ENCODE measurements around the gene SPRR1A. TPM values are rescaled to one million over a fixed set of nuclear protein-coding genes. Genes with fewer than 3 reads are reported as not detected.

The SPRR1A gene
- total and polyA plus RNA-seq, 12 donors: not detected

DNA sequence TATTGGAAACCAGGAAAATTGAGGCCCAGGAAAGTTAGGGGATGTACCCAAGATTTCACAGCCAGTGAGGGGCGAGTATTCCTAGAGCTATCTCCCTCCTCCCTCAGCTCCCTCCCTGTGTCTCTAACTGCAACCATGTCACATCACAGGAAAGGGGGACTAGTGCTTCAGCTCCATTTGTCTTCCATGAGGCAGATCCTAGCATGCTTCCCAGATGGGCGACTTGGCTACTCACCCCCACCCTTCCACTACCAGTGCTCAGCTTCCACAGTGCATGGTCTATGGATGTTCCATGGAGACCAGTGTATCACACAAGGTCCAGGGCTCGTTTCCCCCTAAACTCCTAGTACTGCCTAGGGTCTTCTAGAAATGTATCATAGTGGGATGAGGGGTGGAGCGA lies 18.0 kb upstream of the SPRR1A start:
- no peak overlapping the region for H3K27ac ChIP-seq
- DNase-seq (no peak), ATAC-seq (no peak)
- no peaks in the 10 kb centered on the region for H3K36me3 ChIP-seq
- peaks cover 0 to 2% (median 0%) of the 10 kb centered on the region in 11 donors for H3K9me3 ChIP-seq
- no peaks in the 10 kb centered on the region for H3K4me1 ChIP-seq
- peaks cover 0 to 7% (median 3%) of the 10 kb centered on the region in 7 donors for H3K27me3 ChIP-seq
- no peak overlapping the region for H3K4me3 ChIP-seq
- intact Hi-C loops (cut with DNase I): no loop called here
- TF ChIP-seq, protein P1, sequence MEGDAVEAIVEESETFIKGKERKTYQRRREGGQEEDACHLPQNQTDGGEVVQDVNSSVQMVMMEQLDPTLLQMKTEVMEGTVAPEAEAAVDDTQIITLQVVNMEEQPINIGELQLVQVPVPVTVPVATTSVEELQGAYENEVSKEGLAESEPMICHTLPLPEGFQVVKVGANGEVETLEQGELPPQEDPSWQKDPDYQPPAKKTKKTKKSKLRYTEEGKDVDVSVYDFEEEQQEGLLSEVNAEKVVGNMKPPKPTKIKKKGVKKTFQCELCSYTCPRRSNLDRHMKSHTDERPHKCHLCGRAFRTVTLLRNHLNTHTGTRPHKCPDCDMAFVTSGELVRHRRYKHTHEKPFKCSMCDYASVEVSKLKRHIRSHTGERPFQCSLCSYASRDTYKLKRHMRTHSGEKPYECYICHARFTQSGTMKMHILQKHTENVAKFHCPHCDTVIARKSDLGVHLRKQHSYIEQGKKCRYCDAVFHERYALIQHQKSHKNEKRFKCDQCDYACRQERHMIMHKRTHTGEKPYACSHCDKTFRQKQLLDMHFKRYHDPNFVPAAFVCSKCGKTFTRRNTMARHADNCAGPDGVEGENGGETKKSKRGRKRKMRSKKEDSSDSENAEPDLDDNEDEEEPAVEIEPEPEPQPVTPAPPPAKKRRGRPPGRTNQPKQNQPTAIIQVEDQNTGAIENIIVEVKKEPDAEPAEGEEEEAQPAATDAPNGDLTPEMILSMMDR (IDR thresholded peaks at IDR 0.05): no peak
- WGBS, 2 donors: 70 to 72% methylated on average over 4 of the region's 4 CpGs

- no peaks in the 10 kb centered on the region for H3K36me3 ChIP-seq
- peaks cover 0 to 7% (median 3%) of the 10 kb centered on the region in 7 donors for H3K27me3 ChIP-seq
- TF ChIP-seq, protein P1 (IDR thresholded peaks at IDR 0.05): no peak
- H3K4me3 ChIP-seq: no peak overlapping the region
- no peak for DNase-seq
- intact Hi-C loops (cut with DNase I): no loop called here
- H3K9me3 ChIP-seq: no peaks in the 10 kb centered on the region
- 53 to 61% methylated on average over 7 of the region's 7 CpGs for WGBS, 2 donors
- no peak for ATAC-seq
- no peaks in the 10 kb centered on the region for H3K4me1 ChIP-seq
- H3K27ac ChIP-seq: no peak overlapping the region
Measured at GRCh38 chr1:152967201-152967600, 16.7 kb upstream of the SPRR1A start.

DNA sequence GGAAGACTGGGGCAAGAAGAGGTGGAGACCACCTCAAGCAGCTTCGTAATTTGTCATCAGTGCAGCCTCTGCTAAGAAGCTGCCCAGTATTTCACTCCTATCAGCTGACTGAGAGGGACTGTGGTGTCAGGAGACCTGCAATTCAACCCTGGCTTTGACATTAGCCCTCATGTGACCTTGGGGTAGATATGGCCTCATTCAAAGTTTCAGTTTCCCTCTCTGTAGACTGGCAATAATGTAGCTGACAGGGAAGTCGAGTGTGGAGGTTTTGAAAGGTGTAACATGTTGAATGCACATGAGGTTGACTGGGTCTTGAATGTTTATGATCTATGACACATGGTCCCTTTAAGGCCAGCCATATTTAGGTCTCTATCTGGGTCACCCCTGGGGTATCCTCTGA lies 15.6 kb upstream of the SPRR1A start:
- intact Hi-C loops (cut with DNase I): no loop called here
- Histone ChIP-seq H3K4me1 (no peaks in the 10 kb centered on the region), H3K36me3 (no peaks in the 10 kb centered on the region), H3K27me3 (peaks cover 0 to 7% (median 3%) of the 10 kb centered on the region in 7 donors), H3K27ac (no peak overlapping the region), H3K4me3 (no peak overlapping the region), H3K9me3 (no peaks in the 10 kb centered on the region)
- no peak for ATAC-seq
- TF ChIP-seq, protein P1 (IDR thresholded peaks at IDR 0.05): no peak
- 56 to 57% methylated on average over 2 of the region's 2 CpGs for WGBS, 2 donors
- DNase-seq: no peak

DNA sequence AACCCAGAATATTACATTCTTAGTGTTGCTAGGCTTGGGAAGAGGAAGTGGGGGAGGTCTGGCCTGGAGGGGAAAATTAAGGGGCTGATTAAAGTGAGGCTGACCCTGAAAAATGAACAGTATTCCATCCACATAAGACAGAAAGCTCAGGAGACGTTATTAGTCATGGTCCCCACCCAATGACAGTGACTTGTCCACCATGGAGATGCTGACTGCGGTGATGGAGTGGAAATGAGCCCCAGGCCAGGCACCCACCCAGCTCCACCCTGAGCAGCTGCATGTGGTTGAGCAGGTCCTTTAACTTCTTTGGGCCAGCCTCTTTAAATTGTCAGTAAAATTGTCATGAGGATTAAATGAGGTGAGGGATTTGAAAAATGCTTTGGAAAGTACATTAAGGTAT lies 14.8 kb upstream of the SPRR1A start:
- no peak for ATAC-seq
- TF ChIP-seq, protein P1 (IDR thresholded peaks at IDR 0.05): no peak
- H3K36me3 ChIP-seq: no peaks in the 10 kb centered on the region
- no peak for DNase-seq
- intact Hi-C loops (cut with DNase I): no loop called here
- no peak overlapping the region for H3K27ac ChIP-seq
- no peak overlapping the region for H3K4me3 ChIP-seq
- H3K9me3 ChIP-seq: no peaks in the 10 kb centered on the region
- 72 to 75% methylated on average over 2 of the region's 2 CpGs for WGBS, 2 donors
- H3K27me3 ChIP-seq: peaks cover 0 to 7% (median 3%) of the 10 kb centered on the region in 7 donors
- no peaks in the 10 kb centered on the region for H3K4me1 ChIP-seq
